RWPE2 (cell line): Measurements from ENCODE around the gene STK24.

ENCODE experiments used
- ATAC-seq: fragments of 200-7000 bp; cut with Tn5 transposase; 3 replicates; pipeline ENCODE4 v1.9.1; 2021; ENCODE audit warnings: low read depth
- DNase-seq: peaks from one replicate; pipeline ENCODE4 v3.0.0-alpha.2; 2020; ENCODE audit warnings: low spot score
- H3K27ac ChIP-seq: fragments of 450-650 bp; 2 replicates; pipeline ENCODE4 v1.5.1; 2017; ENCODE audit warnings: mild to moderate bottlenecking; ENCODE audit not compliant: poor library complexity, severe bottlenecking
- H3K27me3 ChIP-seq: fragments of 250-450 bp; sonication (Bioruptor Pico); 2 replicates; pipeline ENCODE4 v1.5.1; 2021; ENCODE audit warnings: mild to moderate bottlenecking, moderate library complexity; ENCODE audit not compliant: insufficient read depth, poor library complexity, severe bottlenecking
- H3K36me3 ChIP-seq: fragments of 250-450 bp; sonication (Bioruptor Pico); 2 replicates; pipeline ENCODE4 v1.5.1; 2020; ENCODE audit warnings: low read depth, mild to moderate bottlenecking, moderate library complexity
- H3K4me1 ChIP-seq: fragments of 250-450 bp; sonication (Bioruptor Pico); 2 replicates; pipeline ENCODE4 v1.5.1; 2021; ENCODE audit warnings: mild to moderate bottlenecking, moderate library complexity; ENCODE audit not compliant: insufficient read depth, poor library complexity, severe bottlenecking
- H3K4me3 ChIP-seq: fragments of 250-450 bp; sonication (Bioruptor Pico); 2 replicates; pipeline ENCODE4 v1.5.1; 2021; ENCODE audit warnings: mild to moderate bottlenecking, moderate library complexity; ENCODE audit not compliant: severe bottlenecking
- H3K9me3 ChIP-seq: fragments of 250-450 bp; sonication (Bioruptor Pico); 2 replicates; pipeline ENCODE4 v1.5.1; 2021; ENCODE audit warnings: mild to moderate bottlenecking, moderate library complexity; ENCODE audit not compliant: severe bottlenecking
- TF ChIP-seq, protein P1 (sequence below): fragments of 450-650 bp; IDR thresholded peaks from one replicate; pipeline ENCODE4 v1.5.1; 2017; ENCODE audit warnings: mild to moderate bottlenecking, moderate library complexity; ENCODE audit not compliant: poor library complexity, severe bottlenecking

STK24 gene

GRCh38 chr13:98487016-98487415, 89.9 kb downstream of the STK24 start:
- Histone ChIP-seq H3K4me1 (peaks cover 30% of the 10 kb centered on the region), H3K4me3 (no peak overlapping the region), H3K27me3 (no peaks in the 10 kb centered on the region), H3K9me3 (no peaks in the 10 kb centered on the region), H3K27ac (peak overlapping the region; percentile 92), H3K36me3 (peaks cover 8% of the 10 kb centered on the region)
- DNase-seq (no peak), ATAC-seq (no peak)
- TF ChIP-seq, protein P1, sequence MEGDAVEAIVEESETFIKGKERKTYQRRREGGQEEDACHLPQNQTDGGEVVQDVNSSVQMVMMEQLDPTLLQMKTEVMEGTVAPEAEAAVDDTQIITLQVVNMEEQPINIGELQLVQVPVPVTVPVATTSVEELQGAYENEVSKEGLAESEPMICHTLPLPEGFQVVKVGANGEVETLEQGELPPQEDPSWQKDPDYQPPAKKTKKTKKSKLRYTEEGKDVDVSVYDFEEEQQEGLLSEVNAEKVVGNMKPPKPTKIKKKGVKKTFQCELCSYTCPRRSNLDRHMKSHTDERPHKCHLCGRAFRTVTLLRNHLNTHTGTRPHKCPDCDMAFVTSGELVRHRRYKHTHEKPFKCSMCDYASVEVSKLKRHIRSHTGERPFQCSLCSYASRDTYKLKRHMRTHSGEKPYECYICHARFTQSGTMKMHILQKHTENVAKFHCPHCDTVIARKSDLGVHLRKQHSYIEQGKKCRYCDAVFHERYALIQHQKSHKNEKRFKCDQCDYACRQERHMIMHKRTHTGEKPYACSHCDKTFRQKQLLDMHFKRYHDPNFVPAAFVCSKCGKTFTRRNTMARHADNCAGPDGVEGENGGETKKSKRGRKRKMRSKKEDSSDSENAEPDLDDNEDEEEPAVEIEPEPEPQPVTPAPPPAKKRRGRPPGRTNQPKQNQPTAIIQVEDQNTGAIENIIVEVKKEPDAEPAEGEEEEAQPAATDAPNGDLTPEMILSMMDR: no peak

DNA sequence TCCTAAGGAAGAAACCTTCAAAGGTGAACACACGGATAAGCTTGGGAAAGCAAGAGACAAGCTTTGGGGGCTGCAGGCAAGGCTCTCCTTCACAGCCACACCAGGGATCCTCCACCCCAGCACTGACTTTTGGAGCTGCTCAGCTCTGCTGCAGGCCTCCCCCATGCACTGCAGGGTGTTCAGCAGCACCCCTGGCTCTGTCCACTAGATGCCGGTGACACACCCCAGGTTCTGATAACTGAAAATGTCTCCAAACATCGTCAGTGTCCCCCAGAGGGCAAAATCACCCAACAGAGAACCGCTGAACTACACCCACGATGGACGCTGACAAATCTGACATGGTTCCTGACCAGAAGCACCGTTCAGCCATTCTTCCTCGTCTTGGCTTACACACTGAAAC, 90.5 kb downstream of the STK24 start:
- H3K9me3 ChIP-seq: no peaks in the 10 kb centered on the region
- TF ChIP-seq, protein P1: no peak
- ATAC-seq (no peak), DNase-seq (no peak)
- H3K4me1 ChIP-seq: peaks cover 30% of the 10 kb centered on the region
- peak overlapping the region; percentile 92 for H3K27ac ChIP-seq
- no peak overlapping the region for H3K4me3 ChIP-seq
- H3K27me3 ChIP-seq: no peaks in the 10 kb centered on the region
- peaks cover 14% of the 10 kb centered on the region for H3K36me3 ChIP-seq

DNA sequence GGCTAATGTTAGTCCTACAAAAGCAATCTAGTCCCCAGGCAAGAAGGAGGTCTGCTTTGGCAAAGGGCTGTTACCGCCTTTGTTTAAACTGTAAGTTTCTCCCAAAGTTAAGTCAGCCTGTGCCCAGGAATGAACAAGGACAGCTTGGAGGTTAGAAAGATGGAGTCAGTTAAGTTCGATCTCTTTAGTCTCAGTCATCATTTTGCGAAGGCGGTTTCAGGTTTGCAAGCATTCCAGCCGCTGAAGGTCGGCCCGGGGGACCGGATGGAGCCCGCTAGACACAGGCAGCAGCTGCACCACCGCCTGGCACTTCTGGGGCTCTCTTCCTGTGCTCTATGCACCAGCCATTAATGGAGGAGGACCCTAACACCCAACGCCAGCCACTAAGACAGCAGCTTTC, 91.3 kb downstream of the STK24 start:
- no peak for DNase-seq
- no peaks in the 10 kb centered on the region for H3K27me3 ChIP-seq
- no peak for ATAC-seq
- peaks cover 17% of the 10 kb centered on the region for H3K36me3 ChIP-seq
- no peaks in the 10 kb centered on the region for H3K9me3 ChIP-seq
- peaks cover 30% of the 10 kb centered on the region for H3K4me1 ChIP-seq
- no peak overlapping the region for H3K4me3 ChIP-seq
- TF ChIP-seq, protein P1: no peak
- peak overlapping the region; percentile 92 for H3K27ac ChIP-seq

GRCh38 chr13:98484289-98485219, 92.4 kb downstream of the STK24 start:
- Histone ChIP-seq H3K27me3 (no peaks in the 10 kb centered on the region), H3K36me3 (peaks cover 21% of the 10 kb centered on the region), H3K9me3 (no peaks in the 10 kb centered on the region), H3K4me1 (peaks cover 30% of the 10 kb centered on the region), H3K27ac (peak overlapping the region; percentile 92), H3K4me3 (peak overlapping the region; percentile 2)
- TF ChIP-seq, protein P1: peak; percentile 32
- ATAC-seq (peak; percentile 88), DNase-seq (peak; percentile 98)
